Coronary artery (tissue), 2 donors: ENCODE results near the gene DYRK1A.

Experiments
- DNase-seq: peaks from one replicate; pipeline ENCODE4 v3.0.0-alpha.2; 2017; ENCODE audit warnings: low spot score
- H3K27ac ChIP-seq, 2 donors: fragments of 200-600 bp; sonication (generic); one replicate each; pipeline ENCODE4 v1.5.1; 2016 to 2019
- H3K4me3 ChIP-seq: fragments of 200-600 bp; sonication (generic); 2 replicates; pipeline ENCODE4 v1.5.1; 2016; ENCODE audit warnings: mild to moderate bottlenecking, moderate library complexity
- TF ChIP-seq, protein P1 (sequence below): fragments of 200-600 bp; sonication (generic); IDR thresholded peaks from one replicate; pipeline ENCODE4 v1.5.1; 2019; ENCODE audit warnings: antibody characterized with exemption

Gene DYRK1A

DNA sequence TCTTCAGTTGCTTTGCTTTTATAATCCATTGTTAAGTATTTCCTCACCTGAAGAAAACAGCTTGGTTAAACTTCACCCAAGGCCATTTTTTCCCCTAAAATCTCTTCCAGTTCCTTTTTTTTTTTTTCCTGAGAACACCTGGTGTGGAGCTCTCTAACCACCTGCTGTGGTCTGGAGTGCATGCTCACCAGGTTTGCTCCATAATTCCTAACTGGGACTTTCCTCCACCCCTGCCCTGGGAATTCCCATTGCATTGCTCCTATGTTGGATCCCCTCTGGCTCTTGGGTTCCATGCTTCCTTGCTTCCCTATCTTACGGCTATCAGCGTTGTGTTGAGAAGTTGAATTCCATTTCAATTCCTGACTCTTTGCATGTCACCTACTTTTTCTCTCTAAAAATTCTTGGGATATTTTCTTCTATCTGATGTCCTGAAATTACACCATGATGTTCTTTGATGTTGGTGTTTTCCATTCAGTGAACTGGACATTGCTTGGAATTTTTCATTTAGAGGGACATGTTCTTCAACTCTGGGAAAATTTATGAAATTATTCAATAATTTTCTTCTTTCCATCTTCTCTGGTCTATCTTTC, 19.6 kb upstream of the DYRK1A start:
- H3K4me3 ChIP-seq: no peak overlapping the region
- TF ChIP-seq, protein P1, sequence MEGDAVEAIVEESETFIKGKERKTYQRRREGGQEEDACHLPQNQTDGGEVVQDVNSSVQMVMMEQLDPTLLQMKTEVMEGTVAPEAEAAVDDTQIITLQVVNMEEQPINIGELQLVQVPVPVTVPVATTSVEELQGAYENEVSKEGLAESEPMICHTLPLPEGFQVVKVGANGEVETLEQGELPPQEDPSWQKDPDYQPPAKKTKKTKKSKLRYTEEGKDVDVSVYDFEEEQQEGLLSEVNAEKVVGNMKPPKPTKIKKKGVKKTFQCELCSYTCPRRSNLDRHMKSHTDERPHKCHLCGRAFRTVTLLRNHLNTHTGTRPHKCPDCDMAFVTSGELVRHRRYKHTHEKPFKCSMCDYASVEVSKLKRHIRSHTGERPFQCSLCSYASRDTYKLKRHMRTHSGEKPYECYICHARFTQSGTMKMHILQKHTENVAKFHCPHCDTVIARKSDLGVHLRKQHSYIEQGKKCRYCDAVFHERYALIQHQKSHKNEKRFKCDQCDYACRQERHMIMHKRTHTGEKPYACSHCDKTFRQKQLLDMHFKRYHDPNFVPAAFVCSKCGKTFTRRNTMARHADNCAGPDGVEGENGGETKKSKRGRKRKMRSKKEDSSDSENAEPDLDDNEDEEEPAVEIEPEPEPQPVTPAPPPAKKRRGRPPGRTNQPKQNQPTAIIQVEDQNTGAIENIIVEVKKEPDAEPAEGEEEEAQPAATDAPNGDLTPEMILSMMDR: no peak

DNA sequence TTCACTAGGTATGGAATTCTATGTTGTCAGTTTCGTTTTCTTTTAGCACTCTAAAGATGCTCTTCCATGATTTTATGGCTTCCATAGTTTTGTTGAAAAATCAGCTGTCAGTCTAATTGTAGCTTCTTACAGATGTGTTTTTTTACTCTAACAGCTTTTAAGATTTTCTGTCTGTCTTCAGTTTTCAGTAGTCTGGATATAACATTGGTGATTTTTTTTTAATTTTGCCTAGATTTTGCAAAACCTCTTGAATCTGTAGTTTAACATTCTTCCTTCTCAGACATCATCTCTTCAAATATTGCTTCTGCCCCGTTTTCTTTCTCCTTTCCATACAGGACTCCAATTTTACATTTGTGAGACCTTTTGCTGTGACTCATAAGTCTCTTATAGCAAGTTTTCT, 17.9 kb upstream of the DYRK1A start:
- Histone ChIP-seq H3K4me3 (no peak overlapping the region), H3K27ac (no peak overlapping the region)
- DNase-seq: no peak
- TF ChIP-seq, protein P1: no peak

More for the DNA sequence above, 19.6 kb upstream of the DYRK1A start:
- DNase-seq: no peak
- H3K27ac ChIP-seq: no peak overlapping the region

DNA sequence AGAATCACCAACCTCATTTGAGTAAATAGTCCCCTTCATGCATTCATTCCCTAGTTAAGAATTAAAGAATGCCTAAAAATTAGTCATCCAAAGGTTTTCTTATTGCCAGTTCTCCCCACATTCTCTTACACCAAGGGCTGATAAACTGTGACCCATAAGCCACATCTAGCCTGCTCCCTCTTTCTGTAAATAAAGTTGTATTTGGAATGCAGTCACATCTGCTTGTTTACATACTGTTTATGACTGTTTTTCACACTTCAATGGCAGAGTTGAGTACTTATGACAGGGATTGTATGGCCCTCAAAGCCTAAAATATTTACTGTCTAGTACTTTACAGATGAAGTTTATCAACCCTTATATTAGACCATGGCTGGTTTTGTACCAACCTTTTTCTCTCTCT, 16.1 kb upstream of the DYRK1A start:
- TF ChIP-seq, protein P1: no peak
- DNase-seq: no peak
- no peak overlapping the region for H3K4me3 ChIP-seq
- H3K27ac ChIP-seq: no peak overlapping the region

DNA sequence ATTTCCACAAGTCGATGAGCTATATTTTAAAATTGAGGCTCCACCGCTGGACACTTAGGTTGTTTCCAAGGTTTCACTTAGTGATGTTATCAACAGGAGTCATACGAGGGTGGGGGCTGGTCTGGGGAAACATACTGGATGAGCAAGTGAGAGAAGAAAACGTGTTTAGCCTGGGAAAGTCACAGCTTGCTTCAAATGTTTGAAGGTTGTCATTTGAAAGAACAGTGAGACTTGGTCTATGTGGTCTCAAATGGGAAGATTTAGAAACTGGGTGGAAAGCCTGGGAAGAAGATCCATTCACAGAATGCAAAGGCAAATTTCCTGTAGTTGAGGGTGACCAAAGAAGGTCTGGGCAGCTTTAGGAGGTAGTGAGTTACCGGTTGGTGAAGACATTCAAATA, 9.9 kb upstream of the DYRK1A start:
- TF ChIP-seq, protein P1: no peak
- no peak overlapping the region for H3K27ac ChIP-seq
- DNase-seq: no peak
- no peak overlapping the region for H3K4me3 ChIP-seq

DNA sequence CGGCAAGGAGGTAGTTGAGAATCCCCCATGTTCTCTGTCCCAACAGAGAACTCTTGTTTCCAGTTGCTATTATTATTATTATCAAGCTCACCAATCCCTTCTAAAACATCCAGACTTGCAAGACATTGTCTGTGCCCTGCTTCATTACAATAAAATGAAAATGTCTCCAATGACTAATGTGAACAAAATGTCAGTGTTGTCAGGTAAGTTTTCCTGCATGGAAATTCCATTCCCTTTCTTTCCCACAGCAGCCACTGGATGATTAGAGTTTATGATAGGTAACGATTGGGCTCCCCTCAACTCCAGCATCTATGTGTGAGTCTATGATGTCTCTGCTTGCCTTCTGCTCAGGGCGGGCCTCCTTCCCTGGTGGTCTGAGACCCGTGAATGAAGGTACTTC, 8.9 kb upstream of the DYRK1A start:
- TF ChIP-seq, protein P1: no peak
- DNase-seq: no peak
- H3K27ac ChIP-seq: no peak overlapping the region
- H3K4me3 ChIP-seq: no peak overlapping the region

DNA sequence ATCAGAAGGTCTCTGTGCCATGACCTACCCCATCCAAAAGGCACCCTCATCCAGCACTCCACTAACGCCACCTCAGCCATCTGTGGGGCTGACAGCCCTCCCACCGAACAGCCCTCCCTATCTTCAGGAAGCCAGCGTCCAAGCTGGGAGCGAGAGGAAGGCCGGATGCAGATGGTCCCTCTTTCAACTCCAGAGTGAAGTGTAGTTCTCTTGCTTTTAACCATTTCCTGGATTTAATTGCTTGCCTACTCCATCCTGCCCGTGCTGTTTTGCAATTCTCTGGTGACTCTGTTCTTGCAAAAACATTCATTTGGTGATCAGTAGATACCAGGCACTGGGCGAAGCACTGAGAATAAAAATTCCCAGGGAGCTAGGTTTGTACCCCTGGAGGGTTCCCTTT, 8.2 kb upstream of the DYRK1A start:
- no peak for DNase-seq
- Histone ChIP-seq H3K27ac (no peak overlapping the region), H3K4me3 (no peak overlapping the region)
- TF ChIP-seq, protein P1: no peak

DNA sequence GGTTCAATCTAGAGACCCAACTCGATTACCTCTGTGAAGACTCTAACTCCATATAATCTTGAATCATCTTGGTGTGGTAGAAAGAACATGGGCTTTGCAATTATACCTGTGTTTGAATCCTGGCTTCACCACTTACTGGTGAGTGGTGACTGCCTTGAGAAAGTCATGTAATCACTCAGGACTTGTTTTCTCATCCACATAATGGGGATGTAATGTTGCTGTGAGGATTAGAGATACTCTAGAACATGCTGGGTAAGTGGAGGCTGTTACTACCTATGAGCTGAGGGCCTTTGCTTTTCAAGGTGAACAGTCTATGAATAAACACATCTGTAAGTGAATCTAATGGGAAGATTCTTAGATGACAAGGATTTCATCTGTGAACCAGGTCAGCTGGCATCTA, 2.6 kb upstream of the DYRK1A start:
- no peak overlapping the region for H3K4me3 ChIP-seq
- no peak overlapping the region for H3K27ac ChIP-seq
- DNase-seq: no peak
- TF ChIP-seq, protein P1: no peak
